Uterus (tissue), 4 donors: ENCODE results near the gene RNASE12. TPM values are rescaled to one million over a fixed set of nuclear protein-coding genes. Genes with fewer than 3 reads are reported as not detected.
A peak's percentile ranks its signal among the peaks of the same experiment; 100 is the strongest.

Experiments
- DNase-seq, 2 donors: peaks; one replicate each; pipeline ENCODE4 v3.0.0-alpha.2; 2019 to 2020
- H3K27ac ChIP-seq, 2 donors: fragments of 200-600 bp; sonication (generic); 1 replicate in 1 of 2; 2 replicates in 1 of 2; pipeline ENCODE4 v1.5.1; 2016 to 2018
- H3K27me3 ChIP-seq, 2 donors: fragments of 200-600 bp; sonication (generic); one replicate each; pipeline ENCODE4 v1.5.1; 2018 to 2019; ENCODE audit warnings: control low read depth in 1 of 2
- H3K36me3 ChIP-seq, 2 donors: fragments of 200-600 bp; sonication (generic); one replicate each; pipeline ENCODE4 v1.5.1; 2019; ENCODE audit warnings: control low read depth in 1 of 2
- H3K4me1 ChIP-seq, 2 donors: fragments of 200-600 bp; sonication (generic); one replicate each; pipeline ENCODE4 v1.5.1; 2018 to 2019; ENCODE audit warnings: control low read depth in 1 of 2
- H3K4me3 ChIP-seq, 2 donors: fragments of 200-600 bp; sonication (generic); 1 replicate in 1 of 2; 2 replicates in 1 of 2; pipeline ENCODE4 v1.5.1; 2018 to 2019; ENCODE audit warnings: mild to moderate bottlenecking in 1 of 2
- H3K9me3 ChIP-seq, 2 donors: fragments of 200-600 bp; sonication (generic); one replicate each; pipeline ENCODE4 v1.5.1; 2019; ENCODE audit warnings: control low read depth in 1 of 2
- CTCF ChIP-seq, 4 experiments: fragments of 200-600 bp in 2 of 4; fragments of 450-650 bp in 2 of 4; sonication (generic) in 2 of 4; IDR thresholded peaks; one replicate each; pipeline ENCODE4 v1.5.1; 2016 to 2019; ENCODE audit warnings: antibody characterized with exemption in 4 of 4, mild to moderate bottlenecking in 2 of 4, moderate library complexity in 1 of 4
- POLR2A ChIP-seq, 2 donors: fragments of 450-650 bp; IDR thresholded peaks; one replicate each; pipeline ENCODE4 v1.6.1; 2016; ENCODE audit warnings: antibody characterized with exemption in 2 of 2, mild to moderate bottlenecking in 1 of 2, moderate library complexity in 1 of 2
- intact Hi-C: fragments of 100-400 bp; cut with DNase I; formaldehyde crosslinking; loops from one replicate; pipeline ENCODE4 v1.15.1; 2023; ENCODE audit warnings: low total_unique reads
- total RNA-seq, 4 donors: library from RNA; depleted of rRNA in 3 of 4; stranded (reverse); fragments of >200 nt in 3 of 4; gene quantifications; one replicate each; pipeline versions ENCODE4 v1.1.0 to v1.2.4, GENCODE V29; 2014 to 2023
- donor health status: DM: yes; HTN: yes; CAD: no.

Gene RNASE12
- total RNA-seq, 4 donors from 2014 or later: not detected

- no peaks in the 10 kb centered on the region for H3K9me3 ChIP-seq
- H3K36me3 ChIP-seq: no peaks in the 10 kb centered on the region
- H3K4me1 ChIP-seq: peaks cover 3 to 11% of the 10 kb centered on the region in 2 donors
- no peaks in the 10 kb centered on the region for H3K27me3 ChIP-seq
- intact Hi-C loops: no loop called here
- peak overlapping the region; percentile 18 to 64 for H3K27ac ChIP-seq
- no peak for TF ChIP-seq POLR2A (IDR thresholded peaks at IDR 0.05)
- TF ChIP-seq CTCF (IDR thresholded peaks at IDR 0.05): no peak
- H3K4me3 ChIP-seq: peak overlapping the region; percentile 27 to 41
- peak; percentile 55 to 70 for DNase-seq
Measured at GRCh38 chr14:20631023-20631879, 40.1 kb upstream of the RNASE12 start.

DNA sequence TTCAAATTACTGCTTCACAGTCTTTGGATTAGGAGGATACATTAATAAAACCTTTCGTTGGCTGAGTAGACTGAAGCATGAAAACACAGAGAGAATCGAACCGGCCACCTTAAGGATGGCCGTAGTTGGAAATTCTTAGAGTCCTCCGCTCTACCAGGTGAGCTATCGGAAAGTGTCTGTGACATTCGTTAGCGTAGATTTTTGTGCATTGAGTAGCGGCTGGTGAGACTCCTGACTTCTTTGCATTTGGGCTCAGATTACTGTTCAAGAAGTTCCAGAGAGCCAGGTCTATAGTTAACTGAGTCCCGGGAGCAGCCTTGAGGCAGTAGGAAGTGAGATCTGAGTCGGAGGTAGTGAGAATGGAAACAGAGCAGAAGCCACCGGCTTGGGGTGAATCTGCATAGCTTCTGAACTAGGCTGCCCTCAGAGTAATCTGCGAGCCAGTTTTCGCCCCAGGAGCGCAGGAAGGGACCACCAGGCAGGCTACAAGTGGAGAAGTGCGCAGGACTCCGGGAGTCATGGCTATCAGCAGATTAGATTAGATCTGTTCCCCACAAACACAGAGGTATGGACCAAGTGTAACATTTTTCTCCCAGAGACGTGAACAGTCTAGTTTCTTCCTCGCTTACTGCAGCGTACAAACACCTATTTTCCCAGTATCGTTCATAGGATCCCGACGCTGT, 39.3 kb upstream of the RNASE12 start:
- peaks cover 3 to 11% of the 10 kb centered on the region in 2 donors for H3K4me1 ChIP-seq
- no peaks in the 10 kb centered on the region for H3K36me3 ChIP-seq
- DNase-seq: peak in 1 of 2 donors; percentile 23
- no peak for TF ChIP-seq POLR2A (IDR thresholded peaks at IDR 0.05)
- no peak for TF ChIP-seq CTCF (IDR thresholded peaks at IDR 0.05)
- no peaks in the 10 kb centered on the region for H3K27me3 ChIP-seq
- peak overlapping the region; percentile 16 to 41 for H3K4me3 ChIP-seq
- peak overlapping the region; percentile 18 to 64 for H3K27ac ChIP-seq
- H3K9me3 ChIP-seq: no peaks in the 10 kb centered on the region
- intact Hi-C loops: no loop called here

DNA sequence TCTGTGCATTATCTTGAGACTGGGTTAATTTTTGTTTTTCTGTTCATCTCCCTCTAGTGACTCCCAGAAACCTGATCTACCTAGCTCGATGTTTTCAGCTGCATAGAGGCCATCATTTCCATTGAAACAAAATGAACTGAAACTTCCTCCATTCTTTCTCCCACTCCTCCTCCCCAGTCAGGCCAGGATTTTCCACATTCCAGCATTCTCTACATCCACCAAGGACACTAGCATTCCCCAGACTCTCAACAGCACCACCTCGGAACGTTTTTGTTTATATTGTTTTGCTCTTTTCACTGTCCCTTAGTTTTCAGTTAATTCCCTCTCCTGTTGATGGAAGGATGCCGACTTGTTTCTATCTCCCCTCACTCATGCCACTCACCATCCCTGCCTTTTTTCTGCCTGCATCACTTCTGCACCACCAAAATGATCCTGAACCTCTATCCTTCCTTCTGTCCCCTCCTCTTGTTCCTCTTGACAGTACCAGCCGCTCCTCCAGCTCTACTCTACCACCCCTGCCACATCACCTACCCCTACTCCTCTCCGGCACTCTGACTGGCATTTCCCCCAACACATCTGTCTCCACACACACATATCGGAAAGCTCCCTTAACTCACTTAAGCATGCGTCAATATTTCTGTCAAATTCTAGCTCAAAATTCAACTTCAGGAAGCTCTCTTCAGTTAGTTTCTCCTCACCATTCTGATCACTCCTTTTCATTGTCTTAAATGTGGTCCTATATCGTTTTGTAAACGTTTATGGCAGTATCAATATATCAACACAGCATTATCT, 37.1 kb upstream of the RNASE12 start:
- DNase-seq: no peak
- intact Hi-C loops: no loop called here
- Histone ChIP-seq H3K27ac (no peak overlapping the region), H3K4me1 (peaks cover 3 to 11% of the 10 kb centered on the region in 2 donors), H3K27me3 (no peaks in the 10 kb centered on the region), H3K4me3 (no peak overlapping the region), H3K36me3 (no peaks in the 10 kb centered on the region), H3K9me3 (no peaks in the 10 kb centered on the region)
- no peak for TF ChIP-seq POLR2A (IDR thresholded peaks at IDR 0.05)
- TF ChIP-seq CTCF (IDR thresholded peaks at IDR 0.05): no peak

- Histone ChIP-seq H3K4me3 (no peak overlapping the region), H3K9me3 (no peaks in the 10 kb centered on the region), H3K27me3 (no peaks in the 10 kb centered on the region), H3K27ac (no peak overlapping the region), H3K4me1 (peaks cover 3 to 15% of the 10 kb centered on the region in 2 donors), H3K36me3 (no peaks in the 10 kb centered on the region)
- no peak for TF ChIP-seq CTCF (IDR thresholded peaks at IDR 0.05)
- TF ChIP-seq POLR2A (IDR thresholded peaks at IDR 0.05): no peak
- DNase-seq: no peak
- intact Hi-C loops: no loop called here
Measured at GRCh38 chr14:20627346-20628027, 36.3 kb upstream of the RNASE12 start.
